PC-9 (cell line): ENCODE measurements around the gene HOXB5. TPM values are rescaled to one million over a fixed set of nuclear protein-coding genes. Genes with fewer than 3 reads are reported as not detected.

ENCODE experiments used
- BruUV-seq: library from RNA; stranded (reverse); fragments of 400-500 nt; replicated peaks from 2 replicates; lab custom pipeline; 2021; lab: Mats Ljungman, UMichigan
- CTCF ChIA-PET: fragments of 300-600 bp; sonication (Branson Sonifier 250); formaldehyde crosslinking; loops from one replicate; lab custom pipeline; 2022; ENCODE audit warnings: antibody characterized with exemption; lab: Charles Lee
- POLR2A ChIA-PET: fragments of 300-600 bp; sonication (Branson Sonifier 250); formaldehyde crosslinking; loops from one replicate; lab custom pipeline; 2022; ENCODE audit warnings: antibody characterized with exemption; ENCODE audit not compliant: unreplicated experiment; lab: Charles Lee
- DNase-seq, 2 experiments: peaks; one replicate each; pipeline versions ENCODE4 v3.0.0 to v3.0.0-alpha.2; 2015 to 2022; ENCODE audit warnings: mixed read lengths in 1 of 2
- H2AFZ ChIP-seq: fragments of 200-600 bp; sonication (generic); 2 replicates; pipeline ENCODE4 v1.8.1; 2017; ENCODE audit warnings: antibody characterized with exemption
- H3F3A ChIP-seq: fragments of 200-600 bp; sonication (generic); 2 replicates; pipeline ENCODE4 v1.8.1; 2017; ENCODE audit warnings: antibody characterized with exemption, mild to moderate bottlenecking, low read depth; ENCODE audit not compliant: insufficient read depth
- H3K27ac ChIP-seq: fragments of 200-600 bp; sonication (generic); 2 replicates; pipeline ENCODE4 v1.6.1; 2016; ENCODE audit warnings: mixed run types
- H3K27me3 ChIP-seq: fragments of 200-600 bp; sonication (generic); 2 replicates; pipeline ENCODE4 v1.6.1; 2016; ENCODE audit warnings: low read depth, mixed run types; ENCODE audit not compliant: insufficient read depth
- H3K36me3 ChIP-seq: fragments of 200-600 bp; sonication (generic); 2 replicates; pipeline ENCODE4 v1.6.1; 2016; ENCODE audit warnings: low read depth, mixed run types
- H3K4me1 ChIP-seq: fragments of 200-600 bp; sonication (generic); replicated peaks from 2 replicates; pipeline ENCODE4 v1.6.1; 2016; ENCODE audit warnings: mixed run types; ENCODE audit not compliant: insufficient read depth
- H3K4me2 ChIP-seq: fragments of 200-600 bp; sonication (generic); 2 replicates; pipeline ENCODE4 v1.6.1; 2017; ENCODE audit warnings: mixed run types
- H3K4me3 ChIP-seq: fragments of 200-600 bp; sonication (generic); 2 replicates; pipeline ENCODE4 v1.6.1; 2016; ENCODE audit warnings: mixed run types
- H3K79me2 ChIP-seq: fragments of 200-600 bp; sonication (generic); 2 replicates; pipeline ENCODE4 v1.6.1; 2017; ENCODE audit warnings: low read depth, mixed run types
- H3K9me2 ChIP-seq: fragments of 200-600 bp; sonication (generic); 2 replicates; pipeline ENCODE4 v1.8.1; 2017; ENCODE audit warnings: mild to moderate bottlenecking; ENCODE audit not compliant: insufficient read depth
- H3K9me3 ChIP-seq: fragments of 200-600 bp; sonication (generic); 2 replicates; pipeline ENCODE4 v1.8.1; 2016; ENCODE audit warnings: low read depth; ENCODE audit not compliant: insufficient read depth
- H4K20me1 ChIP-seq: fragments of 200-600 bp; sonication (generic); 2 replicates; pipeline ENCODE4 v1.8.1; 2017; ENCODE audit not compliant: insufficient read depth
- EZH2 ChIP-seq: fragments of 200-600 bp; sonication (generic); IDR thresholded peaks from 2 replicates; pipeline ENCODE4 v1.8.0; 2017; ENCODE audit warnings: antibody characterized with exemption, low read depth
- intact Hi-C: fragments of 100-400 bp; cut with micrococcal nuclease; formaldehyde crosslinking; loops from one replicate; pipeline ENCODE4 v1.10.0; 2022; ENCODE audit not compliant: unreplicated experiment
- total RNA-seq: library from RNA; stranded (reverse); gene quantifications from 2 replicates; pipeline ENCODE4 v1.2.3, GENCODE V29; 2021
- TF ChIP-seq, protein P1 (sequence below): fragments of 200-600 bp; sonication (generic); conservative IDR thresholded peaks from 2 replicates; pipeline ENCODE4 v1.6.1; 2017; ENCODE audit warnings: mixed run types, antibody characterized with exemption, mild to moderate bottlenecking, moderate library complexity

HOXB5 gene
- total RNA-seq, 1 experiment from 2014 or later, result 12.9 TPM

DNA sequence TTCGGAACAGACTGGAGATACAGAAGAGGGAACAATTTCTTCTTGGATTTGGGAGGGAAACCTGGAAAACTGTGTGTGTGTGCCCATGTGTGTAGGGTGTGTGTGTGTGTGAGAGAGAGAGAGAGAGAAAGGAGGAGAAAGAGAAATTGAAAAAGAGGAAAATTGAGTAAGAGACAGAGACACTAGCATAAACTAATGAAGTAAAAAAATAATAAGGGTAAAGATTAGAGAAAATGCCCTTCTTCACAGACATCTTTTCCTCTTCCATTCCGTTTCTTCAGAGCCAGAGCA, 34.8 kb downstream of the HOXB5 start:
- H3F3A ChIP-seq, result no peaks in the 10 kb centered on the region
- intact Hi-C loops, result no loop called here
- BruUV-seq, result no TSS peak
- no peak overlapping the region for H3K27ac ChIP-seq
- no peaks in the 10 kb centered on the region for H3K4me1 ChIP-seq
- no peak overlapping the region for H3K4me2 ChIP-seq
- H3K79me2 ChIP-seq, result no peaks in the 10 kb centered on the region
- H3K9me3 ChIP-seq, result no peaks in the 10 kb centered on the region
- CTCF ChIA-PET, result no interaction called here
- no peaks in the 10 kb centered on the region for H3K36me3 ChIP-seq
- DNase-seq, result no peak
- no peak overlapping the region for H3K4me3 ChIP-seq
- H3K9me2 ChIP-seq, result no peaks in the 10 kb centered on the region
- H4K20me1 ChIP-seq, result no peaks in the 10 kb centered on the region
- POLR2A ChIA-PET, result no interaction called here
- H3K27me3 ChIP-seq, result no peaks in the 10 kb centered on the region
- TF ChIP-seq, protein P1, sequence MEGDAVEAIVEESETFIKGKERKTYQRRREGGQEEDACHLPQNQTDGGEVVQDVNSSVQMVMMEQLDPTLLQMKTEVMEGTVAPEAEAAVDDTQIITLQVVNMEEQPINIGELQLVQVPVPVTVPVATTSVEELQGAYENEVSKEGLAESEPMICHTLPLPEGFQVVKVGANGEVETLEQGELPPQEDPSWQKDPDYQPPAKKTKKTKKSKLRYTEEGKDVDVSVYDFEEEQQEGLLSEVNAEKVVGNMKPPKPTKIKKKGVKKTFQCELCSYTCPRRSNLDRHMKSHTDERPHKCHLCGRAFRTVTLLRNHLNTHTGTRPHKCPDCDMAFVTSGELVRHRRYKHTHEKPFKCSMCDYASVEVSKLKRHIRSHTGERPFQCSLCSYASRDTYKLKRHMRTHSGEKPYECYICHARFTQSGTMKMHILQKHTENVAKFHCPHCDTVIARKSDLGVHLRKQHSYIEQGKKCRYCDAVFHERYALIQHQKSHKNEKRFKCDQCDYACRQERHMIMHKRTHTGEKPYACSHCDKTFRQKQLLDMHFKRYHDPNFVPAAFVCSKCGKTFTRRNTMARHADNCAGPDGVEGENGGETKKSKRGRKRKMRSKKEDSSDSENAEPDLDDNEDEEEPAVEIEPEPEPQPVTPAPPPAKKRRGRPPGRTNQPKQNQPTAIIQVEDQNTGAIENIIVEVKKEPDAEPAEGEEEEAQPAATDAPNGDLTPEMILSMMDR, result no peak
- TF ChIP-seq EZH2, result no peak
- no peak overlapping the region for H2AFZ ChIP-seq

DNA sequence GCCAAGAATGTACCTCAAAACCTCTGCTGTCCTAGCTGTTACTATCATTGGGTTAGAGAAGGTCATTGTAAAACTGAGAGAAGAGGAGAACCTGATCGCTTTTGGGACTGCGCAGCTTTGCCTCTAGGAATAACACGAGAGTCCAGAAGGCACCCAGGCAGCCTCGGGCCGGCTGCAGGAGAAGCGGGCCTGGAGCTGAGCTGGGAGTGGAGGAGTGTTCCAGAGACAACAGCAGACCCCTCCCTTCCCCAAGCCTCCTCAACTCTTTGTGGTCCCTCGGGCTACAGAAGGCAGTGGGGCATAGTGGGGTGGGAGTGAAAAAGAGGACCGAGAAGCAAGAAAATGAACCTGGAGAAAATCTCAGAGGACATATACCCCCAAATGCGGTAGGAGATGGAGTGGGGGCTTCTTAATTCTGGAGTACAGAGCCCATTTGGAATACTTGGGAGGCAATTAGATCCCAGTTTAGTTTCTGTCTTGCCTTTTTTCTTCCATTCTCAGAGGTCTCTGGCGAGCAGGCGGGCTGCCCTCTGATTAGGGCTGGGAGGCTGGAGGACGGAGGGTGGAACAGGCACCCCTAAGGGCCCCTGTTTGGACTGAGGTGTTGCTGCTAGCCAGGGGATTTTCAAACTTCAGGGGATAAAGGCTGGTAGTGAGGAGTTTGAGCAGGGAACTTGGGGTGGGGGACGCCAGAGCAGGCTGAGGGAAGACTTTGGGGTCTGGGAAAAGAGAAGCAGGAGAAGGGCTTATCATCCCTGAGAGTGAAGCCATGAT, 35.3 kb downstream of the HOXB5 start:
- Histone ChIP-seq H3F3A (no peaks in the 10 kb centered on the region), H3K79me2 (no peaks in the 10 kb centered on the region), H3K27ac (no peak overlapping the region), H2AFZ (no peak overlapping the region), H3K9me2 (no peaks in the 10 kb centered on the region), H3K9me3 (no peaks in the 10 kb centered on the region), H3K4me2 (no peak overlapping the region), H3K27me3 (no peaks in the 10 kb centered on the region), H4K20me1 (no peaks in the 10 kb centered on the region), H3K4me3 (no peak overlapping the region), H3K36me3 (no peaks in the 10 kb centered on the region), H3K4me1 (no peaks in the 10 kb centered on the region)
- CTCF ChIA-PET, result no interaction called here
- POLR2A ChIA-PET, result no interaction called here
- no peak for TF ChIP-seq EZH2
- TF ChIP-seq, protein P1, result no peak
- no TSS peak for BruUV-seq
- DNase-seq, result no peak
- intact Hi-C loops, result no loop called here

DNA sequence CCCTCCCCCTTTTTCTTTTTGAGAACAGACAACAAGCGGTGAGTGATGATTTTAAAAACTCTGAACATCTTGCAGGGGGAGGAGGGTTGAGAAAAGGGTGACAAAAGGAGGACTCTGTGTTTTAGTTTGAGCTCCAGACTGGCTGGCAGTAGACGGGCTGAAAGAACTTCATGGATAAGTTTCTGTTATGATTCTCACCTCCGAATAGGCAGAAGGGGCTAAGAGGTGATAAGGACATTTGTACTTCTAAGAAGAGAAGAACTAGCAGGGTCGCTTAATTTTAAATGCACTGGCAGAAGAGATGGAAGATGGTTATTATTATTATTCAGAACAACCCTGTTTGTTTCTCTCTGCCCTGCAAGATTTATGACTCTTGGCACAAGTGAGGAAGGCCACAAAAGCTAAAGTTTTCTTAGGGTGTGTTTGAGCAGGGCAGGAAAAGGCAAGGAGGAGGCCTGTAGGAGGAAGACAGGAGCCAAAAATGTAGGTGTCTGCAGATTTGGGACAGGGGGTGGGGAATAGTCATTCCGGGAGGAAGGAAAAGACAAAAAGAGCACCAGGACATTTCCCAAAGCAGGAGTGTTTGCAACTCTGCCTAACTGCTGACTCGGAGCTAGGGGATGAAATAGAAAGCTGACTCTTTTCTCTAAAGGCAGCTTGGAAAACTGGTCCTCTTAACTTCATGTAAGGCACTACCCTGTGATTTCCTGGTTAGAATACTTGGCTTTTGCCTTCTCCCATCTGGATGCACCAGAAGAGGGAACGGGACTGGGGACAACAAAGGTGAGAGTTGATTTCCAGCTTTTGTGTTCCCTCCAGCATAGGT, 36.8 kb downstream of the HOXB5 start:
- Histone ChIP-seq H3K27ac (no peak overlapping the region), H4K20me1 (no peaks in the 10 kb centered on the region), H3K9me2 (no peaks in the 10 kb centered on the region), H3K36me3 (no peaks in the 10 kb centered on the region), H3K4me1 (no peaks in the 10 kb centered on the region), H3K4me2 (no peak overlapping the region), H3K27me3 (no peaks in the 10 kb centered on the region), H3F3A (no peaks in the 10 kb centered on the region), H2AFZ (no peak overlapping the region), H3K4me3 (no peak overlapping the region), H3K9me3 (no peaks in the 10 kb centered on the region), H3K79me2 (no peaks in the 10 kb centered on the region)
- no peak for DNase-seq
- no peak for TF ChIP-seq EZH2
- TF ChIP-seq, protein P1, result no peak
- intact Hi-C loops, result no loop called here
- no TSS peak for BruUV-seq
- ChIA-PET POLR2A (no interaction called here), CTCF (interaction anchor here (0.7 kb wide), 1 partner anchor 430 kb away, joined by 5 read pairs; no protein-coding TSS in a partner anchor)
